GM10248 (cell line): ENCODE results near the gene UGT2B15.

Source experiments
- CTCF ChIA-PET: fragments of 300-600 bp; sonication (Branson Sonifier 250); formaldehyde crosslinking; extraction: SDS; loops from one replicate; lab custom pipeline; 2021; ENCODE audit warnings: antibody characterized with exemption; lab: Yijun Ruan, JAX
- POLR2A ChIA-PET: fragments of 350-650 bp; sonication (Branson Sonifier 250); formaldehyde crosslinking; extraction: SDS; loops from one replicate; lab custom pipeline; 2020; ENCODE audit warnings: antibody characterized with exemption; lab: Yijun Ruan, JAX
- DNase-seq: peaks from one replicate; pipeline ENCODE4 v3.0.0; 2012; ENCODE audit errors: extremely low spot score
- TF ChIP-seq, protein P1 (sequence below): IDR thresholded peaks from 2 replicates; pipeline ENCODE4 v1.5.1; 2012; ENCODE audit warnings: mild to moderate bottlenecking, low read depth; ENCODE audit errors: extremely low read depth, missing control alignments, control extremely low read depth

Gene UGT2B15

DNA sequence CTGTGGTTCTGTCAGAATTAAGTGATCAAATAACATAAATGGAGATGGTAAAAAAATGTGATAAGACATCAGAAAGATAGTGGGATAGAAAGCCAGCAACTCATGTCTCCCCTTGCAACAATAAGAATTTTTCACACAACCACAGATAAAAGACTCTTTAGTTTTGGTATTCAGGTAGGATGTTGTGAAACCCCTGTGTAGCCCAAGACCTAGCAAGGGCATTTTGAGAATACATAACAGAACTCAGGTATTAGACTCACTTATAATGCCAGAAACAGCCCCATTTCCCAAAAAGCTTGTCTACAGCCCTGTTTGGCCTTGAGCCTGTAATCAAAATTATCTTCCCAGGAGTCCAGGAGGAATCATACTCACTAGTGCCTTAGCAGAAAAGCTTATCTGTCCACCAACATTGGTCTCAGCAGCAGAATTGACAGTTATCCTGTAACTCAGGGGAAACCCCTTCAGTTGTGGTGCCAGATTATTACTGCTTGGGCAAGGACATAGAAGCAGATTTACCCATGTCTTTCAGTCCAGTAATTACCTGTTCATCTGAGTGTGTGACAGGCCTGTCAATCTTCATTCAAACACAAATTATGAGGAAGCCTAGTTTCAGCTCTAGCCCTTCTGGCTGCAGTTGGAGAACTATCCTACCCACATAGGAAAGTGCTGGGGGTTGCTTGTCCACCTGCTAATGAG lies 53.3 kb downstream of the UGT2B15 start:
- ChIA-PET CTCF (interaction anchor here (1.5 kb wide), 1 partner anchor 11 kb away, joined by 4 read pairs; no protein-coding TSS in a partner anchor), POLR2A (no interaction called here)
- TF ChIP-seq, protein P1, sequence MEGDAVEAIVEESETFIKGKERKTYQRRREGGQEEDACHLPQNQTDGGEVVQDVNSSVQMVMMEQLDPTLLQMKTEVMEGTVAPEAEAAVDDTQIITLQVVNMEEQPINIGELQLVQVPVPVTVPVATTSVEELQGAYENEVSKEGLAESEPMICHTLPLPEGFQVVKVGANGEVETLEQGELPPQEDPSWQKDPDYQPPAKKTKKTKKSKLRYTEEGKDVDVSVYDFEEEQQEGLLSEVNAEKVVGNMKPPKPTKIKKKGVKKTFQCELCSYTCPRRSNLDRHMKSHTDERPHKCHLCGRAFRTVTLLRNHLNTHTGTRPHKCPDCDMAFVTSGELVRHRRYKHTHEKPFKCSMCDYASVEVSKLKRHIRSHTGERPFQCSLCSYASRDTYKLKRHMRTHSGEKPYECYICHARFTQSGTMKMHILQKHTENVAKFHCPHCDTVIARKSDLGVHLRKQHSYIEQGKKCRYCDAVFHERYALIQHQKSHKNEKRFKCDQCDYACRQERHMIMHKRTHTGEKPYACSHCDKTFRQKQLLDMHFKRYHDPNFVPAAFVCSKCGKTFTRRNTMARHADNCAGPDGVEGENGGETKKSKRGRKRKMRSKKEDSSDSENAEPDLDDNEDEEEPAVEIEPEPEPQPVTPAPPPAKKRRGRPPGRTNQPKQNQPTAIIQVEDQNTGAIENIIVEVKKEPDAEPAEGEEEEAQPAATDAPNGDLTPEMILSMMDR = no peak
- peak; percentile 14 for DNase-seq

GRCh38 chr4:68615699-68616422 lies 54.6 kb downstream of the UGT2B15 start:
- CTCF ChIA-PET = interaction anchor here (1.5 kb wide), 1 partner anchor 10 kb away, joined by 4 read pairs; no protein-coding TSS in a partner anchor
- POLR2A ChIA-PET = interaction anchor here (0.7 kb wide), 1 partner anchor 10 kb away, joined by 3 read pairs; no protein-coding TSS in a partner anchor
- no peak for DNase-seq
- TF ChIP-seq, protein P1 = no peak

- DNase-seq = no peak
- CTCF ChIA-PET = no interaction called here
- TF ChIP-seq, protein P1 = no peak
- POLR2A ChIA-PET = no interaction called here
Observed at GRCh38 chr4:68613752-68614151, 56.7 kb downstream of the UGT2B15 start.

DNA sequence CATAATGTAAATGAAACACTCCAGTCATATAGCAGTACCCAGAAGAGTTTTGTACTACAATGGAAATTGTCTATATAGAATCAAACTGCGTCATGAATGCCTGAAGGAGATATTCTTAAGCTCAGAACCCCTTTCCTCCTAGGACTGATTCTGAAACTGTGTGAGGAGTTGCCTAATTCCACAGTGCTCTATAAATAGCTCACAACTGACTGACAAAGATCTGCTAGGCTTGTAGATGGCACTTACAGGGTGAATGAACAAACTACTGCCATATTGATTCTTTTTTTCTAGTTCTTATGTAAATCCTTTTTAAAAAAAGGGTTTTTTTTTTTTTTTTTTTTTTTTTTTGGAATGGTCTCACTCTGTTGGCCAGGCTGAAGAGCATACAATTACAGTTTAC lies 64.2 kb downstream of the UGT2B15 start:
- CTCF ChIA-PET = interaction anchor here (1.2 kb wide), 1 partner anchor 10 kb away, joined by 4 read pairs; no protein-coding TSS in a partner anchor
- TF ChIP-seq, protein P1 = no peak
- no peak for DNase-seq
- POLR2A ChIA-PET = no interaction called here

GRCh38 chr4:68599150-68599549 lies 71.3 kb downstream of the UGT2B15 start:
- ChIA-PET POLR2A (no interaction called here), CTCF (no interaction called here)
- no peak for DNase-seq
- TF ChIP-seq, protein P1 = no peak

DNA sequence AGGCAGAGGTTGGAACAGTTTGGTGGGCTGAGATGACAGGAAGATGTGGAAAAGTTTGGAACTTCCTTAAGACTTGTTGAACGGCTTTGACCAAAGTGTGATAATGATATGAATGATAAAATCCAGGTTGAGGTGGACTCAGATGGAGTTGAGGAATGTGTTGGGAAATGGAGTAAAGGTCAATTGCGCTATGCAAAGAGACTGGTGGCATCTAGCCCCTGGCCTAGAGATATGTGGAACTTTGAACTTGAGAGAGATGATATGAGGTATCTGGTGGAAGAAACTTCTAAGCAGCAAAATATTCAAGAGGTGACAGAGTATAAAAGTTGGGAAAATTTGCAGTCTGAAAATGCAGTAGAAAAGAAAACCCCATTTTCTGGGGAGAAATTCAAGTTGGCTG lies 73.0 kb downstream of the UGT2B15 start:
- no peak for DNase-seq
- ChIA-PET CTCF (no interaction called here), POLR2A (no interaction called here)
- TF ChIP-seq, protein P1 = no peak
